ENCODE measurements around the gene RAB31.

Gene RAB31

GRCh38 chr18:9835113-9835755 lies 127.1 kb downstream of the RAB31 start:
- Histone ChIP-seq H3K4me3 (ENCODE audit: low read length) (no peak overlapping the region), H3K9ac (ENCODE audit: low read length) (no peak overlapping the region), H3K9me3 (ENCODE audit: control insufficient read depth, low read length) (no peaks in the 10 kb centered on the region), H3K4me1 (ENCODE audit: control insufficient read depth, insufficient read depth, low read length) (peaks cover 5% of the 10 kb centered on the region), H3K36me3 (ENCODE audit: control insufficient read depth, insufficient read depth, low read length) (no peaks in the 10 kb centered on the region), H3K27me3 (ENCODE audit: control insufficient read depth, insufficient read depth, low read length) (no peaks in the 10 kb centered on the region)

GRCh38 chr18:9835825-9836224 lies 127.7 kb downstream of the RAB31 start:
- no peaks in the 10 kb centered on the region for H3K36me3 ChIP-seq (ENCODE audit: control insufficient read depth, insufficient read depth, low read length)
- no peak overlapping the region for H3K9ac ChIP-seq (ENCODE audit: low read length)
- H3K9me3 ChIP-seq (ENCODE audit: control insufficient read depth, low read length), result no peaks in the 10 kb centered on the region
- peaks cover 5% of the 10 kb centered on the region for H3K4me1 ChIP-seq (ENCODE audit: control insufficient read depth, insufficient read depth, low read length)
- no peak overlapping the region for H3K4me3 ChIP-seq (ENCODE audit: low read length)
- H3K27me3 ChIP-seq (ENCODE audit: control insufficient read depth, insufficient read depth, low read length), result no peaks in the 10 kb centered on the region

GRCh38 chr18:9838144-9838877 lies 130.2 kb downstream of the RAB31 start:
- Histone ChIP-seq H3K9me3 (ENCODE audit: control insufficient read depth, low read length) (no peaks in the 10 kb centered on the region), H3K27me3 (ENCODE audit: control insufficient read depth, insufficient read depth, low read length) (no peaks in the 10 kb centered on the region), H3K4me1 (ENCODE audit: control insufficient read depth, insufficient read depth, low read length) (no peaks in the 10 kb centered on the region), H3K36me3 (ENCODE audit: control insufficient read depth, insufficient read depth, low read length) (no peaks in the 10 kb centered on the region), H3K4me3 (ENCODE audit: low read length) (no peak overlapping the region), H3K9ac (ENCODE audit: low read length) (no peak overlapping the region)

- H3K9ac ChIP-seq (ENCODE audit: low read length), result no peak overlapping the region
- H3K9me3 ChIP-seq (ENCODE audit: control insufficient read depth, low read length), result no peaks in the 10 kb centered on the region
- no peaks in the 10 kb centered on the region for H3K4me1 ChIP-seq (ENCODE audit: control insufficient read depth, insufficient read depth, low read length)
- no peaks in the 10 kb centered on the region for H3K36me3 ChIP-seq (ENCODE audit: control insufficient read depth, insufficient read depth, low read length)
- no peaks in the 10 kb centered on the region for H3K27me3 ChIP-seq (ENCODE audit: control insufficient read depth, insufficient read depth, low read length)
- no peak overlapping the region for H3K4me3 ChIP-seq (ENCODE audit: low read length)
These were observed 131.1 kb downstream of the RAB31 start for GRCh38 chr18:9839211-9839610.

GRCh38 chr18:9839853-9840252 lies 131.8 kb downstream of the RAB31 start:
- no peaks in the 10 kb centered on the region for H3K36me3 ChIP-seq (ENCODE audit: control insufficient read depth, insufficient read depth, low read length)
- H3K4me3 ChIP-seq (ENCODE audit: low read length), result no peak overlapping the region
- H3K27me3 ChIP-seq (ENCODE audit: control insufficient read depth, insufficient read depth, low read length), result no peaks in the 10 kb centered on the region
- H3K9me3 ChIP-seq (ENCODE audit: control insufficient read depth, low read length), result no peaks in the 10 kb centered on the region
- no peak overlapping the region for H3K9ac ChIP-seq (ENCODE audit: low read length)
- H3K4me1 ChIP-seq (ENCODE audit: control insufficient read depth, insufficient read depth, low read length), result no peaks in the 10 kb centered on the region

GRCh38 chr18:9841752-9842151 lies 133.7 kb downstream of the RAB31 start:
- H3K27me3 ChIP-seq (ENCODE audit: control insufficient read depth, insufficient read depth, low read length), result no peaks in the 10 kb centered on the region
- H3K4me1 ChIP-seq (ENCODE audit: control insufficient read depth, insufficient read depth, low read length), result peaks cover 7% of the 10 kb centered on the region

GRCh38 chr18:9842448-9842847 lies 134.3 kb downstream of the RAB31 start:
- no peaks in the 10 kb centered on the region for H3K36me3 ChIP-seq (ENCODE audit: control insufficient read depth, insufficient read depth, low read length)
- no peak overlapping the region for H3K9ac ChIP-seq (ENCODE audit: low read length)
- no peaks in the 10 kb centered on the region for H3K9me3 ChIP-seq (ENCODE audit: control insufficient read depth, low read length)
- H3K4me1 ChIP-seq (ENCODE audit: control insufficient read depth, insufficient read depth, low read length), result peaks cover 7% of the 10 kb centered on the region
- H3K27me3 ChIP-seq (ENCODE audit: control insufficient read depth, insufficient read depth, low read length), result no peaks in the 10 kb centered on the region
- H3K4me3 ChIP-seq (ENCODE audit: low read length), result no peak overlapping the region

More at GRCh38 chr18:9841752-9842151, 133.7 kb downstream of the RAB31 start:
- Histone ChIP-seq H3K4me3 (ENCODE audit: low read length) (no peak overlapping the region), H3K9ac (ENCODE audit: low read length) (no peak overlapping the region), H3K36me3 (ENCODE audit: control insufficient read depth, insufficient read depth, low read length) (no peaks in the 10 kb centered on the region), H3K9me3 (ENCODE audit: control insufficient read depth, low read length) (no peaks in the 10 kb centered on the region)

GRCh38 chr18:9845256-9845655 lies 137.2 kb downstream of the RAB31 start:
- no peaks in the 10 kb centered on the region for H3K9me3 ChIP-seq (ENCODE audit: control insufficient read depth, low read length)
- H3K27me3 ChIP-seq (ENCODE audit: control insufficient read depth, insufficient read depth, low read length), result no peaks in the 10 kb centered on the region
- H3K4me3 ChIP-seq (ENCODE audit: low read length), result no peak overlapping the region
- H3K36me3 ChIP-seq (ENCODE audit: control insufficient read depth, insufficient read depth, low read length), result no peaks in the 10 kb centered on the region
- no peak overlapping the region for H3K9ac ChIP-seq (ENCODE audit: low read length)
- H3K4me1 ChIP-seq (ENCODE audit: control insufficient read depth, insufficient read depth, low read length), result peaks cover 17% of the 10 kb centered on the region

- Histone ChIP-seq H3K36me3 (ENCODE audit: control insufficient read depth, insufficient read depth, low read length) (no peaks in the 10 kb centered on the region), H3K9ac (ENCODE audit: low read length) (no peak overlapping the region), H3K4me3 (ENCODE audit: low read length) (no peak overlapping the region)
These were observed 138.2 kb downstream of the RAB31 start for GRCh38 chr18:9846162-9846925.

GRCh38 chr18:9848170-9848879 lies 140.2 kb downstream of the RAB31 start:
- Histone ChIP-seq H3K4me3 (ENCODE audit: low read length) (no peak overlapping the region), H3K27me3 (ENCODE audit: control insufficient read depth, insufficient read depth, low read length) (no peaks in the 10 kb centered on the region), H3K4me1 (ENCODE audit: control insufficient read depth, insufficient read depth, low read length) (peaks cover 20% of the 10 kb centered on the region), H3K36me3 (ENCODE audit: control insufficient read depth, insufficient read depth, low read length) (no peaks in the 10 kb centered on the region), H3K9me3 (ENCODE audit: control insufficient read depth, low read length) (no peaks in the 10 kb centered on the region), H3K9ac (ENCODE audit: low read length) (no peak overlapping the region)

More at GRCh38 chr18:9846162-9846925, 138.2 kb downstream of the RAB31 start:
- Histone ChIP-seq H3K4me1 (ENCODE audit: control insufficient read depth, insufficient read depth, low read length) (peaks cover 20% of the 10 kb centered on the region), H3K27me3 (ENCODE audit: control insufficient read depth, insufficient read depth, low read length) (no peaks in the 10 kb centered on the region), H3K9me3 (ENCODE audit: control insufficient read depth, low read length) (no peaks in the 10 kb centered on the region)

- Histone ChIP-seq H3K4me1 (ENCODE audit: control insufficient read depth, insufficient read depth, low read length) (peaks cover 20% of the 10 kb centered on the region), H3K9ac (ENCODE audit: low read length) (peak overlapping the region; percentile 40), H3K9me3 (ENCODE audit: control insufficient read depth, low read length) (no peaks in the 10 kb centered on the region), H3K36me3 (ENCODE audit: control insufficient read depth, insufficient read depth, low read length) (no peaks in the 10 kb centered on the region), H3K27me3 (ENCODE audit: control insufficient read depth, insufficient read depth, low read length) (no peaks in the 10 kb centered on the region), H3K4me3 (ENCODE audit: low read length) (no peak overlapping the region)
These were observed 141.5 kb downstream of the RAB31 start for GRCh38 chr18:9849407-9850283.

Measured in mucosa of stomach (tissue), 1 donor.